CD4-positive, alpha-beta T cell (primary cell): Measurements from ENCODE around the gene CCR7. TPM values are rescaled to one million over a fixed set of nuclear protein-coding genes. Genes with fewer than 3 reads are reported as not detected.

Experiments
- ATAC-seq: fragments of 200-7000 bp; cut with Tn5 transposase; one replicate; pipeline ENCODE4 v1.10.0; 2022; ENCODE audit warnings: mild to moderate bottlenecking; ENCODE audit not compliant: poor library complexity
- CTCF ChIA-PET: fragments of 350-600 bp; sonication (Branson Sonifier 250); formaldehyde crosslinking; loops from one replicate; lab custom pipeline; 2021; ENCODE audit warnings: antibody characterized with exemption, inconsistent platforms; lab: Charles Lee
- POLR2A ChIA-PET: fragments of 350-600 bp; sonication (Branson Sonifier 250); formaldehyde crosslinking; loops from one replicate; lab custom pipeline; 2021; ENCODE audit warnings: antibody characterized with exemption, inconsistent platforms; lab: Charles Lee
- DNase-seq, 14 experiments: peaks; one replicate each; pipeline ENCODE4 v3.0.0-alpha.2; 2013 to 2020; ENCODE audit warnings: mixed read lengths in 2 of 14
- H3K27ac ChIP-seq, 2 donors: one replicate each; pipeline versions ENCODE4 v1.5.1 to v1.7.0; 2013; ENCODE audit warnings: low read length in 2 of 2, low read depth in 1 of 2, mild to moderate bottlenecking in 1 of 2
- H3K27me3 ChIP-seq, 2 experiments: 1 replicate in 1 of 2; 2 replicates in 1 of 2; pipeline versions ENCODE4 v1.6.1 to v1.7.0; 2013; ENCODE audit warnings: low read length in 2 of 2, control low read depth in 1 of 2, mild to moderate bottlenecking in 1 of 2, moderate library complexity in 1 of 2; ENCODE audit not compliant: insufficient read depth in 2 of 2, control insufficient read depth in 1 of 2
- H3K36me3 ChIP-seq: one replicate; pipeline ENCODE4 v1.6.1; 2013; ENCODE audit warnings: low read length, control low read depth; ENCODE audit not compliant: insufficient read depth
- H3K4me1 ChIP-seq: one replicate; pipeline ENCODE4 v1.6.1; 2013; ENCODE audit warnings: low read length, control low read depth; ENCODE audit not compliant: insufficient read depth
- H3K4me3 ChIP-seq: one replicate; pipeline ENCODE4 v1.5.1; 2013; ENCODE audit warnings: mild to moderate bottlenecking, low read length, moderate library complexity
- H3K9me3 ChIP-seq, 2 experiments: 1 replicate in 1 of 2; 2 replicates in 1 of 2; pipeline versions ENCODE4 v1.6.1 to v1.7.0; 2013; ENCODE audit warnings: low read length in 2 of 2, mild to moderate bottlenecking in 2 of 2, control low read depth in 1 of 2, moderate library complexity in 1 of 2; ENCODE audit not compliant: control insufficient read depth in 1 of 2, insufficient read depth in 1 of 2
- H3K27ac Mint-ChIP-seq: one replicate; pipeline ENCODE4 v1.8.0; 2020; ENCODE audit warnings: mixed read lengths
- H3K27me3 Mint-ChIP-seq: one replicate; pipeline ENCODE4 v1.8.0; 2021; ENCODE audit warnings: mixed read lengths
- H3K36me3 Mint-ChIP-seq: one replicate; pipeline ENCODE4 v1.8.0; 2021; ENCODE audit warnings: low read depth, mixed read lengths
- H3K4me1 Mint-ChIP-seq: one replicate; pipeline ENCODE4 v1.8.0; 2021; ENCODE audit warnings: low read depth, mixed read lengths
- H3K4me3 Mint-ChIP-seq: one replicate; pipeline ENCODE4 v1.8.0; 2020; ENCODE audit warnings: mild to moderate bottlenecking, mixed read lengths
- H3K9me3 Mint-ChIP-seq: one replicate; pipeline ENCODE4 v1.8.0; 2020; ENCODE audit warnings: mixed read lengths
- CTCF ChIP-seq: fragments of 200-600 bp; IDR thresholded peaks from one replicate; pipeline ENCODE4 v1.8.0; 2022; ENCODE audit warnings: antibody characterized with exemption, mild to moderate bottlenecking
- intact Hi-C, 2 experiments: fragments of 100-400 bp; cut with DNase I in 1 of 2; cut with micrococcal nuclease in 1 of 2; formaldehyde crosslinking; loops; one replicate each; pipeline versions ENCODE4 v1.15.1 to v1.9.0; 2023 to 2025; cut with DNase I, micrococcal nuclease
- total RNA-seq, 174 experiments: library from RNA in 2 of 174; stranded (reverse) in 2 of 174; gene quantifications; one replicate each; pipeline ENCODE4 v1.2.3 and lab custom pipeline; 2021 to 2026

Gene CCR7
- total RNA-seq, 2 experiments from 2014 or later: 170 to 180 TPM

GRCh38 chr17:40517981-40518380 is 47.3 kb downstream of the CCR7 start:
- intact Hi-C loops: no loop called here
- POLR2A ChIA-PET: interaction anchor here (0.6 to 6.1 kb wide), 10 partner anchors 10 to 1170 kb away, joined by 3 to 100 read pairs (median 8); partner anchors contain the start of gene EIF1
- H3K27ac Mint-ChIP-seq: peak overlapping the region; percentile 62

GRCh38 chr17:40517286-40517662 is 48.0 kb downstream of the CCR7 start:
- H3K4me1 Mint-ChIP-seq: peaks cover 62% of the 10 kb centered on the region
- POLR2A ChIA-PET: interaction anchor here (0.6 to 6.1 kb wide), 26 partner anchors 8 to 1490 kb away, joined by 3 to 100 read pairs (median 4); partner anchors contain the start of genes CCR7, EIF1 and TOP2A
- ATAC-seq: no peak
- no peaks in the 10 kb centered on the region for H3K36me3 Mint-ChIP-seq
- Histone ChIP-seq H3K4me1 (peaks cover 83% of the 10 kb centered on the region), H3K36me3 (no peaks in the 10 kb centered on the region), H3K4me3 (peak overlapping the region; percentile 51), H3K27me3 (no peaks in the 10 kb centered on the region), H3K9me3 (no peaks in the 10 kb centered on the region), H3K27ac (no peak overlapping the region)
- CTCF ChIA-PET: interaction anchor here (0.6 to 3.2 kb wide), 4 partner anchors 10 to 159 kb away, joined by 3 to 16 read pairs (median 4); no protein-coding TSS in a partner anchor
- no peak for DNase-seq
- H3K27ac Mint-ChIP-seq: peak overlapping the region; percentile 86
- TF ChIP-seq CTCF: no peak
- H3K9me3 Mint-ChIP-seq: no peaks in the 10 kb centered on the region
- H3K4me3 Mint-ChIP-seq: peak overlapping the region; percentile 83
- intact Hi-C loops: no loop called here
- H3K27me3 Mint-ChIP-seq: no peaks in the 10 kb centered on the region

More at GRCh38 chr17:40517981-40518380, 47.3 kb downstream of the CCR7 start:
- Histone ChIP-seq H3K9me3 (no peaks in the 10 kb centered on the region), H3K27me3 (no peaks in the 10 kb centered on the region), H3K36me3 (no peaks in the 10 kb centered on the region), H3K4me3 (peak overlapping the region; percentile 51), H3K27ac (no peak overlapping the region), H3K4me1 (peaks cover 89% of the 10 kb centered on the region)
- DNase-seq (peak in 1 of 14 experiments; percentile 29), ATAC-seq (no peak)
- TF ChIP-seq CTCF: no peak
- no peaks in the 10 kb centered on the region for H3K27me3 Mint-ChIP-seq
- no peaks in the 10 kb centered on the region for H3K9me3 Mint-ChIP-seq
- CTCF ChIA-PET: interaction anchor here (1.0 to 3.2 kb wide), 3 partner anchors 9 to 160 kb away, joined by 3 to 16 read pairs (median 3); no protein-coding TSS in a partner anchor
- peak overlapping the region; percentile 69 for H3K4me3 Mint-ChIP-seq
- peaks cover 64% of the 10 kb centered on the region for H3K4me1 Mint-ChIP-seq
- no peaks in the 10 kb centered on the region for H3K36me3 Mint-ChIP-seq

- Mint-ChIP-seq H3K27ac (peak overlapping the region; percentile 86), H3K9me3 (no peaks in the 10 kb centered on the region), H3K4me1 (peaks cover 57% of the 10 kb centered on the region), H3K4me3 (peak overlapping the region; percentile 83), H3K36me3 (no peaks in the 10 kb centered on the region), H3K27me3 (no peaks in the 10 kb centered on the region)
- intact Hi-C loops: loop anchor here in 1 of 2 experiments (1.0 kb wide), 2 partner anchors 17 to 36 kb away; no protein-coding TSS in a partner anchor
- peak in 13 of 14 experiments; percentile 40 to 94 (median 64) for DNase-seq
- peak; percentile 72 for ATAC-seq
- Histone ChIP-seq H3K4me3 (peak overlapping the region; percentile 51), H3K36me3 (no peaks in the 10 kb centered on the region), H3K9me3 (no peaks in the 10 kb centered on the region), H3K27me3 (no peaks in the 10 kb centered on the region), H3K4me1 (peaks cover 79% of the 10 kb centered on the region), H3K27ac (no peak overlapping the region)
- CTCF ChIA-PET: interaction anchor here (0.6 to 3.2 kb wide), 4 partner anchors 11 to 25 kb away, joined by 3 to 16 read pairs (median 4); no protein-coding TSS in a partner anchor
- no peak for TF ChIP-seq CTCF
- POLR2A ChIA-PET: interaction anchor here (0.6 to 6.1 kb wide), 27 partner anchors 8 to 1489 kb away, joined by 3 to 100 read pairs (median 4); partner anchors contain the start of genes CCR7, EIF1 and TOP2A
These were observed 48.5 kb downstream of the CCR7 start for GRCh38 chr17:40516581-40517285.
